Large intestine (tissue), 3 donors: ENCODE measurements around the gene TSPAN14. TPM values are rescaled to one million over a fixed set of nuclear protein-coding genes. Genes with fewer than 3 reads are reported as not detected.

ENCODE experiments used
- DNase-seq, 2 donors: peaks; one replicate each; pipeline versions ENCODE4 v3.0.0 to v3.0.0-alpha.2; 2013
- H3K27ac ChIP-seq: one replicate; pipeline ENCODE4 v1.5.1; 2013; ENCODE audit warnings: low read length
- H3K27me3 ChIP-seq: 2 replicates; pipeline ENCODE4 v1.6.1; 2013; ENCODE audit warnings: low read length; ENCODE audit not compliant: control insufficient read depth, insufficient read depth
- H3K36me3 ChIP-seq: 2 replicates; pipeline ENCODE4 v1.6.1; 2013; ENCODE audit warnings: low read length; ENCODE audit not compliant: control insufficient read depth, insufficient read depth
- H3K4me1 ChIP-seq: one replicate; pipeline ENCODE4 v1.6.1; 2013; ENCODE audit warnings: low read length; ENCODE audit not compliant: control insufficient read depth, insufficient read depth
- H3K4me3 ChIP-seq: one replicate; pipeline ENCODE4 v1.5.1; 2013; ENCODE audit warnings: low read length
- H3K9me3 ChIP-seq: one replicate; pipeline ENCODE4 v1.6.1; 2013; ENCODE audit warnings: mild to moderate bottlenecking, low read depth, low read length, moderate library complexity; ENCODE audit not compliant: control insufficient read depth
- WGBS: methylation state at CpG from one replicate; pipeline ENCODE4 v1.1.5; 2013; ENCODE audit warnings: low lambda C conversion rate; ENCODE audit not compliant: insufficient coverage; 5-methylcytosine and 5-hydroxymethylcytosine counted together
- polyA plus RNA-seq: library from polyadenylated mRNA; unstranded; fragments of 120-200 nt; gene quantifications from one replicate; pipeline ENCODE4 v1.2.1, GENCODE V29; 2013

TSPAN14 gene
- polyA plus RNA-seq, 1 donor: 64.7 TPM

DNA sequence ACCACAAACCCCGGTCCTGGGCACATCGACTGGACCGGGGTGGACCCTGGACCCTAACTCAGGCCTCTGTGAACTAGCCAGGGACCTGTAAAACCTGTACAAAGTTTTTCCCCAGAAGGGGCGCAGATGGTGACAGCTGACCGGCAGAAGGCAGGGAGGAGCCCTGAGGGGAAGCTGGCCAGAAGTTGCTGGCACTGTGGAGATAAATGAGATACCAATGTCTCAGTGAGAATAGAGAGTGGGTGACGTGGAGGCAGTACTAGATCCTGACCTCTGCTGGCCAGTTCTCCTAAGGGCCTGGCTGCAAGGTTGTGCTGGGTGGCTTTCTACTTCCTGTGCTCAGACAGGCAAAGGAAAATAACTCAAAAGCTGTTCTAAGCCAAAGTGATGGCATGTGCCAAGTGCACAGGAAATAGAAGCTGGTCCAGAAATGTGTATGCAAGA, 10.6 kb upstream of the TSPAN14 start:
- no peaks in the 10 kb centered on the region for H3K36me3 ChIP-seq
- 50% methylated on average over 2 of the region's 6 CpGs for WGBS
- peaks cover 2% of the 10 kb centered on the region for H3K4me1 ChIP-seq
- no peak overlapping the region for H3K4me3 ChIP-seq
- H3K27ac ChIP-seq: no peak overlapping the region
- no peaks in the 10 kb centered on the region for H3K9me3 ChIP-seq
- no peaks in the 10 kb centered on the region for H3K27me3 ChIP-seq
- peak in 1 of 2 donors; percentile 23 for DNase-seq

DNA sequence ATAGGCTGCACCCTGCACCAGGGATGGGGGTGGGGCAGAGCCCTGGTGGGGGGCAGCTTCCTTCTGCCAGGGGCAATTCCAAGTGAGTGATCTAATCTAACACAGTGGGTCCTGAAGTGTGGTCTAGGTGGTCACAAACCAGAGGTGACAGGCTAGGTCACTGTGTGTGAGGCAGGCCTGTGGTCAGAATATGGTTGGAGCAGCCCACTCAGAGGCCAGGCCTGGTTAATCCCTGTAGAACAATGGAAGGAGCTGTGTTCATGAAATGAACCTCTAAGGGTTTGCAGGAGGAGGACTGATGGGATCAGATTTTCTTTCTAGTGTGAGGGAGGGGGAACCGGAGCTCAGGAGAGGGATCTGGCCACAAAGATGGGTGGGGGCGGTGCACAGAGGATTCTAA, 10.0 kb upstream of the TSPAN14 start:
- Histone ChIP-seq H3K36me3 (no peaks in the 10 kb centered on the region), H3K9me3 (no peaks in the 10 kb centered on the region), H3K4me3 (no peak overlapping the region), H3K27ac (no peak overlapping the region), H3K27me3 (no peaks in the 10 kb centered on the region), H3K4me1 (peaks cover 3% of the 10 kb centered on the region)
- DNase-seq: no peak
- 0% methylated on average over 1 of the region's 2 CpGs for WGBS

- Histone ChIP-seq H3K27me3 (no peaks in the 10 kb centered on the region), H3K9me3 (no peaks in the 10 kb centered on the region), H3K4me1 (peaks cover 10% of the 10 kb centered on the region), H3K36me3 (no peaks in the 10 kb centered on the region), H3K27ac (no peak overlapping the region), H3K4me3 (no peak overlapping the region)
- peak; percentile 58 to 63 for DNase-seq
- WGBS: no CpG with 5 or more reads among the region's 11 CpGs
Observed at GRCh38 chr10:80444646-80445319, 9.3 kb upstream of the TSPAN14 start.

DNA sequence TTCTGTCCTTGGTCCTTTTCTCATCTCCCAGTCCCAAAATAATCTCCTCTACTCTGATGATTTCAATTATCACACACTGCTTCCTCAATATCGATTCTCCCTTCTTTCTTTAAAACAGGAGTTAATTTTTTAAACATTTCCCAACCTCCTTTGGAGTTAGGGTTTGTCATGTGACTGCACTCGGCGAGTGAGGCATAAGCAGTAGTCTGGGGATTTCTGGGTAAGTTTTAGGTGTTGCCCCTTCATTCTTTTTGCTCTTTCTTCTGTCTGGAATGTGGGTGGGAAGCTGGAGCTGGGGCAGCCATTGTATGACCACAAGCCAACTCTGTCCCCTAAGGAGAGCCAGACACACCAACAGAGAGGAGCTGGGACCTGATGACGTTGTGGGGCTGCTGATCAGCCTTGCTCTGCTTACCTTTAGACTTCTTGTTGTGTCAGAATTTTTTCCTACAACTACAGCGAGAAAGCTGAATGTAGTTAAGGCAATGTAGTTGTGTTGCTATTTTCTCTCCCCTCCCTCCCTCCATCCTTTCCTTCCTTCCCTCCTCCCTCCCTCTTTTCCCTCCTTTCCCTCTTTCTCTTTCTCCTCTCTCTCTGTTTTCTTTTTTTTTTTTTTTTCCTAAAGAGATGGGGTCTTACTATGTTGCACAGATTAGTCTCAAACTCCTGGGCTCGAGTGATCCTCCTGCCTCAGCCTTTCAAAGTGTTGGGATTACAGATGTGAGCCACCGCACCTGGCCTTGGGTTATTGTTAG, 6.5 kb upstream of the TSPAN14 start:
- H3K27ac ChIP-seq: no peak overlapping the region
- no peak overlapping the region for H3K4me3 ChIP-seq
- no peaks in the 10 kb centered on the region for H3K27me3 ChIP-seq
- no peak for DNase-seq
- WGBS: 100% methylated on average over 1 of the region's 7 CpGs
- H3K9me3 ChIP-seq: no peaks in the 10 kb centered on the region
- peaks cover 19% of the 10 kb centered on the region for H3K4me1 ChIP-seq
- no peaks in the 10 kb centered on the region for H3K36me3 ChIP-seq

DNA sequence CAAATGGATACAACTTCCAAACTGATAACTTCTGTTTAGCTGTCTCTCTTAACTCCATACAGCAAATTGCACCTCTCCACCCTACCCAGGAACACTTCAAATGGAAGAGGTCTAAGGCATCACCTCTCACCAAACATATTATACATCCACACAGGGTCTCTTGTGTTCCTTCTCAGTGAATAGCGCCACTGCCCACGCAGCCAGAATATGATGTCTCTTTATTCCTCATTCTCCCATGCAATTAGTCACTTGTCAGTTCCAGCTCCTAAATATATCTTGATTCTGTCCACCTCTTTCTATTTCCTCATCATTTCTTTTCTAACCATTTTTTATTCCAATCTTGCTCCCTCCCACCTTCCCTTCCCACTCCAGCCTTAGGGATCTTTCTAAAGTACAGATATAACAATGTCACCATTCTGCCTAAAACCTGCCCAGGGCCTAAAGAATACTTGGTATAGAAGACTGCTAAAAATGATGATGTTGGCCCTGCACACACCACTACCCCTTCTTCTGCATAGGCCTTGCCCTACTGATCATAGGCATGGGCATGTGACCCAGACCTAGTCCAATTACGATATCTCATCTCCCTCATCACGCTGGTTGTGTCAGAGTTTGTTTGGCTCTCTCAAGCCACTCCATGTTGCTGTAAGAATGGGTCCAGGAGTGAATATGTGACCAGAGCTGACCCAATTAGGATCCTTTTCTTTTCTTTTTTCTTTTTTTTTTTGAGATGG, 5.7 kb upstream of the TSPAN14 start:
- H3K4me3 ChIP-seq: no peak overlapping the region
- WGBS: 94% methylated on average over 2 of the region's 4 CpGs

DNA sequence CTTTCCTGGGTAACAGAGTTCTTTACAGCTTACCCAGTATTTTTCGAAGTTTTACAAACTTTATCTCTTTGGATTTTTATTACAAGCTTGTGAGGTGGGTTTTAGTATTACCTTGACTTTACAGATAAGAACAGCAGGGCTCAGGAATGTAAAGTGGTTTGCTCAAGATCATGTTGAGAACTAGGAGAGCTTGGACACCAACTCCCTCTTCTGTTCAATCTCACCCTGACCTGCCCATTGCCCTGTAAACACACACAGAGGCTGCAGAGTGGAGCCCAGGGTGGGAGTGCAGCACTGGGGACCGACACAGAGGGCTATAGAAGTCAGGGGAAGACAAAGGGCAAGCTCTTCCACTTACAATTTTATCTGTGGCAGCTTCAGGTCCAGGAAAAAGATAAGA, 4.6 kb upstream of the TSPAN14 start:
- H3K27me3 ChIP-seq: no peaks in the 10 kb centered on the region
- H3K27ac ChIP-seq: peak overlapping the region; percentile 49
- WGBS: no CpG with 5 or more reads among the region's 2 CpGs
- H3K36me3 ChIP-seq: no peaks in the 10 kb centered on the region
- DNase-seq: peak; percentile 37 to 54
- no peaks in the 10 kb centered on the region for H3K9me3 ChIP-seq
- H3K4me1 ChIP-seq: peaks cover 23% of the 10 kb centered on the region
- H3K4me3 ChIP-seq: no peak overlapping the region

More for the DNA sequence above, 5.7 kb upstream of the TSPAN14 start:
- Histone ChIP-seq H3K27me3 (no peaks in the 10 kb centered on the region), H3K4me1 (peaks cover 22% of the 10 kb centered on the region), H3K36me3 (no peaks in the 10 kb centered on the region), H3K27ac (no peak overlapping the region), H3K9me3 (no peaks in the 10 kb centered on the region)
- DNase-seq: no peak

DNA sequence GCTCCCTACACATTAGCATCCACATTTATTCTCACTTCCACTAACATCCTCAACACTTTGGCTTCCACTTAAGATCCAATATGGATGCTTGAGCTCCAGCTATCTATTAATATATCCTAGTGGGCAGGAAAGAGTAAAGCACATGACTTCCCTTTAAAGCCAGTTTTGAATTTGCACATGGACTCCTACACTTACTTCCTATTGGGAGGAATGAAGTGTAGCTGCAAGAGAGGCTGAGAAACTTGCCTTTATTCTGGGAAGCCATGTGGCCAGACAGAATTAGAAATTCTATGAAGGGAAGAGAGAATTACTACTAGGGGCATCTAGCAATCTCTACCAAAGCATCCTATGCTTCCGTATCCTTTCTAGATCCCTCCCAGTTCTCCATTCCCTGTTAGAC, 3.0 kb upstream of the TSPAN14 start:
- WGBS: no CpG with 5 or more reads among the region's 1 CpG
- Histone ChIP-seq H3K4me3 (no peak overlapping the region), H3K9me3 (no peaks in the 10 kb centered on the region), H3K27me3 (no peaks in the 10 kb centered on the region), H3K36me3 (no peaks in the 10 kb centered on the region), H3K4me1 (peaks cover 32% of the 10 kb centered on the region), H3K27ac (no peak overlapping the region)
- DNase-seq: no peak

DNA sequence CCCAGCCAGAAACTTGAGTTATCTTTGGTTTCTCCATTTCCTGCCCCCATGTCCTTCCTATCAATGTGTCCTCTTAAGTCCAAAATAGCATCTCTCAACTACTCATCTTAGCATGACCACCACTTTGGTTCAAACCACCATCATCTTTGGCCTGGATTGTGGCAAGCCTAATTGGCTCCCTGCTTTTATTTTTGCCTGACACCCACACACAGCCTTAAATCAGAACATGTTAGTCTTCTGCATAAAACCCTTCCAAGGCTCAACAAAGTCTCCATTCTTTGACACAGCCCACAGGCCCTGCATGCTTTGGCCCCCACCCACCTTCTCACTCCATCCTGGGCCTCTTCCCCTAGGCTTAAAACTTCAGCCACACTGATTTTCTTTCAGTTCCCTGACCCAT, 2.0 kb upstream of the TSPAN14 start:
- no peak for DNase-seq
- peaks cover 36% of the 10 kb centered on the region for H3K4me1 ChIP-seq
- H3K27ac ChIP-seq: no peak overlapping the region
- no peaks in the 10 kb centered on the region for H3K36me3 ChIP-seq
- no peaks in the 10 kb centered on the region for H3K27me3 ChIP-seq
- no peak overlapping the region for H3K4me3 ChIP-seq
- H3K9me3 ChIP-seq: no peaks in the 10 kb centered on the region

GRCh38 chr10:80452640-80453039, 1.5 kb upstream of the TSPAN14 start:
- no peak overlapping the region for H3K4me3 ChIP-seq
- no peak overlapping the region for H3K27ac ChIP-seq
- no peaks in the 10 kb centered on the region for H3K36me3 ChIP-seq
- WGBS: no CpG with 5 or more reads among the region's 4 CpGs
- H3K4me1 ChIP-seq: peaks cover 37% of the 10 kb centered on the region
- H3K27me3 ChIP-seq: no peaks in the 10 kb centered on the region
- no peak for DNase-seq
- H3K9me3 ChIP-seq: no peaks in the 10 kb centered on the region

GRCh38 chr10:80453056-80453841, 861 bp upstream of the TSPAN14 start:
- Histone ChIP-seq H3K36me3 (no peaks in the 10 kb centered on the region), H3K27ac (peak overlapping the region; percentile 76), H3K27me3 (no peaks in the 10 kb centered on the region), H3K9me3 (no peaks in the 10 kb centered on the region), H3K4me3 (peak overlapping the region; percentile 40), H3K4me1 (peaks cover 43% of the 10 kb centered on the region)
- peak in 1 of 2 donors; percentile 15 for DNase-seq
- no CpG with 5 or more reads among the region's 23 CpGs for WGBS
